ENCODE measurements around the gene NOD2. TPM values are rescaled to one million over a fixed set of nuclear protein-coding genes. Genes with fewer than 3 reads are reported as not detected.

The NOD2 gene
- total and polyA plus RNA-seq, 12 donors: 0.13 to 4.9 (median 0.48) TPM

DNA sequence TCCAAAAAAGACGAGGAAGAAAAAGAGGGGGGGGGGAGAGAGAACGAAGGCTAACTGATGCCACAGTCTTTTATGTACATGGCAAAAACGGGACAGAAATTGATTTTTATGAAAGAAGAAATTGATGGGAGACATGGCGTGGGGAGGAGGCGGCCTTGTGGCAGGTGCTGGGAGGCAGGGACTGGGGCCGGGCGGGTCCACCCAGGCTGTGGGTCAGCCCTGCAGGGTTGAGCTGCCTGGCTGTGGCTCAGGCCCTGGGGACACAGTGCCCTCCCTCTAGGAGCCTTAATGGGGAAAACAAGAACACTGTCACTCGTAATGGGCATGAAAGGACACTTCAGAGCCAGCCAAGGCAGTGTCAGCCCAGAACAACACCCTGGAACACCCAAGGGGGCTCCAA, 47.1 kb upstream of the NOD2 start:
- TF ChIP-seq CTCF (IDR thresholded peaks at IDR 0.05): no peak
- Histone ChIP-seq H3K27me3 (peaks cover 0 to 17% (median 6%) of the 10 kb centered on the region in 7 donors), H3K4me3 (no peak overlapping the region), H3K4me1 (no peaks in the 10 kb centered on the region), H3K36me3 (no peaks in the 10 kb centered on the region), H3K27ac (no peak overlapping the region), H3K9me3 (peaks cover 0 to 3% (median 0%) of the 10 kb centered on the region in 11 donors)
- intact Hi-C loops (cut with DNase I): loop anchor here in 2 of 10 donors (10.0 kb wide), 2 partner anchors 102 to 272 kb away; partner anchors contain the start of gene NKD1 (in 1 of the 2)
- DNase-seq (no peak), ATAC-seq (no peak)
- WGBS, 2 donors: 79 to 88% methylated on average over 8 of the region's 8 CpGs

DNA sequence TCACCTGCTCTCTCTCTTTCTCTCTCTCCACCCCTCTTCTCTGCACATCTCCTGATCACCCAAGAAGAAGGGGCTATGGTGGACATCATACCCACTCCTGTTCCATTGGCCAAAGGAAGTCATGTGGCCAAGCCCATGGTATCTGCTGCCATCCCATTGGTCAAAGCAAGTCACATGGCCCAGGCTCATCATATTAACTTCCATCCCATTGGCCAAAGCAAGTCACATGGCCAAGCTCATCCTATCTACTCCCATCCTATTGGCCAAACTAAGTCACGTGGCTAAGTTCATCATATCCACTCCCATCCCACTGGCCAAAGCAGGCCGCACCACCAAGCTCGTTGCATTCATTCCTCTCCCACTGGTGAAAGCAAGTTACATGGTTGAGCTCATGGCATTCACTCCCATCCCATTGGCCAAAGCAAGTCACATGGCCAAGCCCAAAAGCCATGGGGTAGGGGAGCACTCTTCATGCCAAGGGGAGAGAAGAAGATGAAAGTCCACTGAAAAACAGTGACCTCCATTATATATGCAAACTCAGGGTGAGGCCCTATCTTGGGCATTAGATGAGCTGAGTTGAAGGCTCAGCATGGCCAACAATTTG, 41.5 kb upstream of the NOD2 start:
- TF ChIP-seq CTCF (IDR thresholded peaks at IDR 0.05): no peak
- intact Hi-C loops (cut with DNase I): loop anchor here in 1 of 10 donors (10.0 kb wide), 1 partner anchor 397 kb away; no protein-coding TSS in a partner anchor
- no peak for DNase-seq
- Histone ChIP-seq H3K36me3 (no peaks in the 10 kb centered on the region), H3K4me3 (no peak overlapping the region), H3K27ac (no peak overlapping the region), H3K9me3 (peaks cover 0 to 3% (median 0%) of the 10 kb centered on the region in 11 donors), H3K4me1 (no peaks in the 10 kb centered on the region), H3K27me3 (peaks cover 0 to 6% (median 0%) of the 10 kb centered on the region in 7 donors)
- no peak for ATAC-seq
- WGBS, 2 donors: 95% methylated on average over 3 of the region's 3 CpGs

- intact Hi-C loops (cut with DNase I): loop anchor here in 1 of 10 donors (10.0 kb wide), 1 partner anchor 398 kb away; no protein-coding TSS in a partner anchor
- TF ChIP-seq CTCF (IDR thresholded peaks at IDR 0.05): no peak
- H3K27me3 ChIP-seq: peaks cover 0 to 6% (median 0%) of the 10 kb centered on the region in 7 donors
These were observed 40.5 kb upstream of the NOD2 start for GRCh38 chr16:50652836-50653425.

GRCh38 chr16:50653633-50654519, 39.5 kb upstream of the NOD2 start:
- Histone ChIP-seq H3K4me3 (no peak overlapping the region), H3K9me3 (peaks cover 0 to under 1% (median 0%) of the 10 kb centered on the region in 11 donors), H3K36me3 (no peaks in the 10 kb centered on the region), H3K27ac (no peak overlapping the region), H3K4me1 (no peaks in the 10 kb centered on the region), H3K27me3 (peaks cover 0 to 6% (median 0%) of the 10 kb centered on the region in 7 donors)
- intact Hi-C loops (cut with DNase I): loop anchor here in 1 of 10 donors (10.0 kb wide), 1 partner anchor 399 kb away; no protein-coding TSS in a partner anchor
- WGBS, 2 donors: 82 to 89% methylated on average over 11 of the region's 11 CpGs
- no peak for TF ChIP-seq CTCF (IDR thresholded peaks at IDR 0.05)
- DNase-seq: no peak
- no peak for ATAC-seq

More at GRCh38 chr16:50652836-50653425, 40.5 kb upstream of the NOD2 start:
- DNase-seq (no peak), ATAC-seq (no peak)
- Histone ChIP-seq H3K4me1 (no peaks in the 10 kb centered on the region), H3K36me3 (no peaks in the 10 kb centered on the region), H3K4me3 (no peak overlapping the region), H3K27ac (no peak overlapping the region), H3K9me3 (peaks cover 0 to 3% (median 0%) of the 10 kb centered on the region in 11 donors)
- 50 to 55% methylated on average over 14 of the region's 14 CpGs for WGBS, 2 donors

All from heart right ventricle (tissue), 16 donors.